Stimulated activated CD8-positive, alpha-beta memory T cell treated with anti-CD3 and anti-CD28 coated beads, Interleukin-7, amount 100 ng/mL, for 24 hours (primary cell): Measurements from ENCODE around the gene LDLRAP1.

Source experiments
- DNase-seq: peaks from one replicate; pipeline ENCODE4 v3.0.0-alpha.2; 2020; ENCODE audit warnings: low read depth

LDLRAP1 gene

DNA sequence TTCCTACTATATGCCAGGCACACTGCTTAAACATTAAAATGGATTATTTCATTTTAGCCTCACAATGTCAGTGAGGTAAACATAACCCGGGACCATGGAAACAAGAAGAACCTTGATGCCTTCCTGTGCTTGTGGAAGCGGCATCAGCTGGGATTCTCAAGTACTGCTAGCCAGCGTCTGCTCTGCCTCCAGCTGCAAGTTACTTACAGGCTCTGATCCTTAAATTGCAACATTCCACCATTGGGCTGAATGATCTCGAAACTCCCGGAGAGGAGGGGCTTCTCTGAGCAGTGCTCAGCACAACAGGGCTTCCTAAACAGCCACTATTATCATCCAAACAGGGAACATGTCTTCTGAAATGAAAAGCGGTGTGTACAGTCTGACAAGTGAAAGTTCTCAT, 66.5 kb downstream of the LDLRAP1 start:
- DNase-seq, result no peak

DNA sequence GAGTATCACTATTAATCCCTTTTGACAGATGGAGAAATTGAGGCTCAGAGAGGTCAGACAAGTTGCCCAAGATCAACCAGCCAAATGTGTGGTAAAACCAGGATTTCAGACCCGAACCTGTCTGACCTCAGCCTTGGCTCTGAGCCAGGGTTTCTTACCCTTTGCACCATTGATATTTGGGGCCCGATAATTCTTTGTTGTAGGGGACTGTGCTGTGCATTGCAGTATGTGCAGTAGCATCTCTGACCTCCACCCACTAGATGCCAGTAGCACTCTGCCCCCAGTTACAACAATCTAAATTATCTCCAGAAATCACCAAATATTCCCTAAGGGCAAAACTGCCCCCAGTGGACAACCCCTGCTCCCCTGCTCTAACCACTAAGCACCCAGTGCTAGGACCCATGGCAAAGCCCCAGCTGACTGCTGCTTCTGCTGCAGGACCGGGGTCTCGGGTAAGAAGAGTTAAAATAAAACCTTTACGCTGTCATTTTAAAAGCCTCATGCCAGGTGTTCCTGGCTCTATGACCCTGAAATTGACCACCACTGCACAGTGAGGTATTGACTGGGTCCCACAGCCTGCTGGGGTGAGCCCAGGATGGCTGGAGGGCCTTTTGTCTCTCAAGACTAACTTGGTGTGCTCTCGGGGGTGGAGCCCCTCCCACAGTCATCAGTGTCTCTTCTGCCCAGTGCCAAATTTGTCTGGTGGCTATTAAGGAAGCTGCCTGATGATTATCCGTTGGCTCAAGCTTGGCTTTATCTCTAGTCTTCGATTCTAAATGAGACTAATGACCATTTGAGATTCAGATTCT, 67.6 kb downstream of the LDLRAP1 start:
- DNase-seq, result no peak

DNA sequence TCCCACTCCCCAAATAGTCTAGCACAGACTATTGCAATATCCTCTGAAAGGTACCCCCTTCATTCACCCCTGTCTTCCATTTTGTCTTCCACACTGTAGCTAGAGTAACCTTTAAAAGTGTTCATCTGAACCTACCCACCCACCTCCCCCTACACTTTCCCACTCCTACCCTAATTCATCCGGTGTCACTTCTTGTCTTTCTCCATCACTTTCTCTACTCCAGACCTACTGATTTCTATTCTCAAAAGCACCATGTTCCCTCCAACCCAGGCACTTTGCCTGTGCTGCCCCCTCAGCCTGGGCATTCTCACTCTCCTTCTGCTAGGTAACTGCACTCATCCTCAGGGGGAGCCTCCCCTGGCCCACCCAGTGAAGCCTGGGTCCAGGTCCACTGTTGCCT, 68.4 kb downstream of the LDLRAP1 start:
- DNase-seq, result no peak

DNA sequence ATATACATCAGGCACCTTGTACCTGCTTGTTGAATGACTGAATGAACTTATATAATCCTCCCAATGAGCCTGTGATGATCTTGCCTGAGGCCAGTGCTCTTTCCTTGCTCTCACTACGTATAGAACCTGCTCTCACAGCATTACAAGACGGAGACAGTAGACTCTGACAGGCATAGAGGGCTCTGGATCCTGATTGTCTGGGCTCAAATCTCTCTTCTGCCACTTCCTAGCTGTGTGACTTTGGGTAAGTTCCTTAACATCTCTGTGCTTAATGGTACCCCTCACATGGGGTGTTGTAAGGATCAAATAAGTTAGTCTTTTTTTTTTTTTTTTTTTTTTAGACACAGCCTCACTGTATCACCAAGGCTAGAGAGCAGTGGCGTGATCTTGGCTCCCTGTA, 69.0 kb downstream of the LDLRAP1 start:
- DNase-seq, result no peak

DNA sequence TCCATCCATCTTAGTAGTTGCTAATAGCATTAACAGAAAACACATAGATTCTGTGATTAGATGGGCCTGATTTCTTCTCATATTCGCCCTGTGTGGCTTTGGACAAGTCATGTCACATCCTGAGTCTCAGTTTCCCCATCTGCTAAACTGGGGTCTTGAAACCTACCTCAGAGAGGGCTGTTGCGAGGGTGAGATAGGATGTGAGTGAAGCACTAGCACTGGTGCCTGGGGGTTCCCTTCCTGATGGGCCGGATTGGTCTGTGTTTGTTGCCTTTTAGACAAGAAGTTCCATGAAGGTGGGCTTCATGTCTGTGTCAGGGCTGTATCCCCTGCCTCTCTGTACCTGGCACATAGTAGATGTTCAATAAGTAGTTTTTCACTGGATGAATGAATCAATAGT, 69.7 kb downstream of the LDLRAP1 start:
- DNase-seq, result no peak

DNA sequence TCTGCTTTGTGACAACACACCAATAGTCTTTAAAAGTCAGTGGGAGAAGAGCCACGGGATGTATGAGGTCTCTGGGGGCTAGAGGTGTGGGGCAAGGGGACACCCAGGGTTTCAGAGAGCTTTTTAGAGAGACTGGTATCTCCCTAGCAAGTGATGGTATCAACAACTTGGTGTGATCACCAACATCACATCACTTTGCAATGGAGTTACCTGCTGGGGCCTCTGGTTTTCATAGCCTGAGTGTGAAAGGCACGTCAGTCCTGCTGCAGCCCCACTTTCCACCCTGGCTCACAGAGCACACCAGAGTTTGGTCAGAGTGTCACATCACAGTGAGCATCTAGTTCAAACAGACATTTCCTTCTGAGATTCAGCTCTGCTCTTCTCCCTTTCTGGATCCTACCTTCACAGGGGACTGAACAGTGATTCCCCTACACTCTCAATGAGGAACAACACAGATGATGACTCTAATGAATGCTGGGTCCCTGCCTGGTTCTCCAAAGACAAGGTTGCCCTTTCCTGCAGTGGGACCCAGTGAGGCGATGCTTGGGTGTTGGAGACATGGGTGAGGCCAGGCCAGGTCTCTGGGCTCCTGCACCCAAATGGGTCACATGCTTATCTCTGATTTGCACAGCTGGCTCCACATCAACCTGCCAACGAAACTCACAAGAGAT, 71.2 kb downstream of the LDLRAP1 start:
- no peak for DNase-seq

DNA sequence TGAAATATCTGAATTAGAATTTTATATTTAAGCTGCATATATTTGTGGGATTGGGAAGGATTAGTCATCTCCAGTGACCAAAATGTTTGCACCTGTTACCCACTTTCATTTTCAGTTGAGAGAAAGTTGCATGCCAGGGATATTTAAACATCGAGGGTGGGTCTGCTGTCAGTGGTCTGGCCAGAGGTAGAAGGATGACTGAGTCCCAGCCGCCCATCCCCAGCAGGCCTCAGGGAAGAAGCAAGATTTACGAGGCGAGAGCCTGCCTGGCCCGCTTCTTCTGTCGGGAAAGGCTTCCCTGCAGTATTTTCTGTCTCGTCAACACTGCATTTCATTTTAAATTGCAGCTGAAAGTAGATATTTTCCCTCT, 71.8 kb downstream of the LDLRAP1 start:
- no peak for DNase-seq

DNA sequence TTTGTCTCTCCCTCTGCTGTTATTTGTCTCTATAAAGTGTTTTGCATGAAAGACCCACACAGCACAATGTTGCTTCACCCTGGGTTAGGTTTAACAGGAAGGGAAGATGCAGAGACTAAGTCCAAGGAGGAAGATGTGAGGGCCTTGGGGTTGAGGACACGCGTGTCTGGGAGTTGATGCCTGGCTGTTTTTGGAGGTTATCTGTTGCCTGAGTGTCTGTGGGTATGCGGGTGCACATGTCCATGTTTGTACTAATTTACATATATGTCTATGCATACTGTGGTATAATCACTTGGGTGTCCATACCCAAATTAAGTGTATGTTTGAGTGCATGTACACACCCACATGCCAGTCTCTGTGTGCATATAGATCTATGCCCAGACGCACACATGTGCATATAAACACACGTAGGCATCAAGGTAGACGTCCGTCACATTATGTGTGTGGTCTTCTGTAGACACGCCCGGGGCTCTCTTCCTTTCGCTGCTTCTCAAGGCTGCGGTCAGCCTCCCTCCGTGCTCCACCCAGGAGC, 72.2 kb downstream of the LDLRAP1 start:
- no peak for DNase-seq

DNA sequence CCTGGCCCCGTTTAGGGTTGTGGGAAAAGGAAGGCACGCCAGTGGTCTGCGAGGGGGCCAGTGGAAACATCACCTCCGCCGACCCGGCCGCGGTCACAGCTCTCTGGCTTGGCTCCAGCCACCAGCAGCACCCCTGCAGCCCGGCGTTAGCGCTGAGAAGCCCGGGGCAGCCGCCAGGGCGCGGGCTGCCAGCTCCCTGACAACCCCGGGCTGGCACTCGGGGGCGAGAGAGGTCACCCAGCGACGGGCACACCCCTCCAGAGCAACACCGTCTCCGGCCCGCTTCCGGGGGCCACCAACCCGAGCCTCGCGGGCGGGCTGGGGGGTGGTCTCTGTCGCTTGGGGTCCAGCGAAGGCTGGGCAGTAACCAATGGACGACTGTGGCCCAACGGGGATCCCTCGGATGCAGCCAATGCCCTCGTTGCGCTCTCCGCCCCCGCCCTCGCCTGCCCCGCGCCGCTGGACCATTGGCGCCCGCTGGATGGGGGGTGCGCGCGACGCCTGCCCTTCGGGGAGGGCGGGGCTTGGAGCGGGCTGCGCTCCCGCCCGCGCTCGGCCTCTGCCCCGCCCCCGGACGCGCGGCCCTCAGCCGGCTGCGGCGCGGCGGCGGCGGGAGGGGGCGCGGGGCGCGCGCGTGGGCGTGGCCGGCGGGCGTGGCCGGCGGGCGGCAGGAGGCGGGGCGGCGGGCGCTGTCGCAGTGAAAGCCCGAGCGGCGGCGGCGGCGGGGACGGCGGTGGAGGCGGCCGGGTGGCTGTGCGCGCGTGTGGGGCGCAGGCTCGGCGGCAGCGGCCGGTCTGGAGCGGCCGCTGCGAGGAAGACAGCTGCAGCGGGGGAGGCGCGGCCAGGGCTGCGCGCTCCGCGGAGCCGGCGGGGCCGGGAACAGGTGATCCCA, 72.9 kb downstream of the LDLRAP1 start, which contains the start of gene MAN1C1:
Gene MAN1C1 (plus strand): TSS at position 697 of the 892 bp plus-strand sequence. CDS start 1,007 bp downstream, outside the sequence.
- peak; percentile 35 for DNase-seq

DNA sequence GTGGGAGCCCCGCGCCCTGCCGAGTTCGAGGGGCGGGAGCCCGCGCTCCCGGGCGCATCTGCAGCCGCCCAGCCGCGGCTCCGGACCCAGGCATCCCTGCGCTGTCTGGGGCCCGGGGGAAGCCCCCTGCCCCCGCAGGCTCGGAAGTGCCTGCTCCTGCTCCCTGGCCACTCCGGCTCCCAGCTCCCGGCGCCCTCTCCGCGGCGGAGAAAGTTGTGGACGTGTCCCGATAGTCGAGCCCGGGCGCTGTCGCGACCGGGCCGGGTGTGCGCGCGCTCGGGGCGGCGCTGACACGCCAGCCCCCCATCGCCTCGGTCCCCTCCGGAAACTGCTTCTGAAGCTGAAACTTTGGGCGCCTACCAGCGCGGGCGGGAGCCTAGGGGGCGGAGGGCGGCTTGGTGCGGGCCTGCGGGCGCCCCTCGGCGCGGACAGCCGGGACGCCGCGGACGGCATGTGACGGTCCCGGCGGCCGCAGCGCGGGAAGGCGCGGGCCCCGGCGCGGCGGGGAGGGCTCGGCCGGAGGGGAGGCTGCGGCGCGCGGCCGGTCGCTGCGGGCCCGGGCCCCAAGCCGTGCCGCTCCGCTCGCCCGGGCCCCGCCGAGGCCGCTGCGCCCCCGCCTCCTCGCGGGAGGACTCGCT, 73.7 kb downstream of the LDLRAP1 start:
- DNase-seq, result no peak

DNA sequence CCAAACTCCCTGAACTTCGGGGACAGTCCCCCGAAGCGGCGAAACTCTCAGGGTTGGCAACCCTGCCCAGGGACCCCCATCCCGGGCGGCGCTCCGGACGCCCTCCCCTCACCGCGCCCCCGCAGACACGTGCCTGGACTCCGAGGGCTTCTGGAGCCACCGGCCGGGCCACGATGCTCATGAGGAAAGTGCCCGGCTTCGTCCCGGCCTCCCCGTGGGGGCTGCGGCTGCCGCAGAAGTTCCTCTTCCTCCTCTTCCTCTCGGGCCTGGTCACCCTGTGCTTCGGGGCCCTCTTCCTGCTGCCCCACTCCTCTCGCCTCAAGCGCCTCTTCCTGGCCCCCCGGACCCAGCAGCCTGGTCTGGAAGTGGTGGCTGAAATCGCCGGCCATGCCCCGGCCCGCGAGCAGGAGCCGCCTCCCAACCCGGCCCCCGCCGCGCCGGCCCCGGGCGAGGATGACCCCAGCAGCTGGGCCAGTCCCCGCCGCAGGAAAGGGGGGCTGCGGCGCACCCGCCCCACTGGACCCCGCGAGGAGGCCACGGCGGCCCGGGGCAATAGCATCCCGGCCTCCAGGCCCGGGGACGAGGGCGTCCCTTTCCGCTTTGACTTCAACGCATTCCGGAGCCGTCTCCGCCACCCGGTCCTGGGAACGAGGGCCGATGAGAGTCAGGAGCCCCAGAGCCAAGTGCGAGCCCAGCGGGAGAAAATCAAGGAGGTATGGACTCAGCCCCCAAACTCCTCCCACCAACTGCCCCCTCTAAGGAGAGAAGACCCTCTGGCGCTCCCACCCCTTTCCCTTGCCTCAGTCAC, 74.4 kb downstream of the LDLRAP1 start:
- DNase-seq, result no peak

DNA sequence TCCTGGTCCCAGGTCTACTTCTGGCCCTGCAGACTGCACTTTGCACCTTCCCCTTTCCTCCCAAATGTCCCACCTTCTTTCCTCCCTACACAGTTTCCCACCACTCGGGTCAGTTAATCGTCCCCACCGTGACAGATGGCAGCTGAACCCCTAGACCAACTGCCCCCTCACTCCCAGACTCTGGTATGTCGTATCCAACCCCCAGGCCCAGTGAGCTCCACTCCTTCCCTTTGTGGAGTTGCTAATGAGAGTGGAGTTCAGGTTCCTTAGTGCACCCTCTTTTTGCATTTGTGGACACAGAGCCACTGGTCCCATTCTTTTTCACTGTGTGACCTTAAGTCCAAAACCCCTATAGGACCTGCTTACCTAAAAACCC, 75.0 kb downstream of the LDLRAP1 start:
- no peak for DNase-seq
